ENCODE measurements around the gene NUCB1.
A peak's percentile ranks its signal among the peaks of the same experiment; 100 is the strongest.

The NUCB1 gene

GRCh38 chr19:48928164-48929025 is 28.3 kb downstream of the NUCB1 start:
- Histone ChIP-seq H2AFZ (ENCODE audit: low read length) (no peak overlapping the region), H4K20me1 (ENCODE audit: insufficient read depth, low read length, poor library complexity, severe bottlenecking) (no peaks in the 10 kb centered on the region), H3K79me2 (ENCODE audit: insufficient read depth, low read length) (no peaks in the 10 kb centered on the region), H3K4me1 (ENCODE audit: insufficient read depth, low read length, poor library complexity, severe bottlenecking) (peaks cover 3% of the 10 kb centered on the region), H3K9me2 (replicated peaks; ENCODE audit: low read depth, low read length) (no peaks in the 10 kb centered on the region), H3K9me3 (ENCODE audit: insufficient read depth, low read depth, low read length) (no peaks in the 10 kb centered on the region), H3F3A (ENCODE audit: low read depth) (no peaks in the 10 kb centered on the region), H3K36me3 (ENCODE audit: insufficient read depth, low read length) (no peaks in the 10 kb centered on the region), H3K9ac (ENCODE audit: low read depth, low read length, poor library complexity, severe bottlenecking) (no peak overlapping the region), H3K27me3 (ENCODE audit: insufficient read depth, low read length, poor library complexity, severe bottlenecking) (no peaks in the 10 kb centered on the region), H3K4me3 (ENCODE audit: low read length, poor library complexity, severe bottlenecking) (no peak overlapping the region), H3K4me2 (ENCODE audit: low read depth, low read length, poor library complexity, severe bottlenecking) (no peak overlapping the region)
- no peak for TF ChIP-seq CTCF (conservative IDR thresholded peaks at IDR 0.05; ENCODE audit: low read length)
- no peak for TF ChIP-seq EZH2phosphoT487 (IDR thresholded peaks at IDR 0.05; ENCODE audit: borderline replicate concordance)

GRCh38 chr19:48933382-48933932 is 33.3 kb downstream of the NUCB1 start, which contains the start of gene DHDH:
DHDH (plus strand) TSS chr19:48933699; CDS start chr19:48933722, 23 bp downstream.
- Histone ChIP-seq H2AFZ (ENCODE audit: low read length) (peak within 1 kb of the TSS; percentile 96), H3K36me3 (ENCODE audit: insufficient read depth, low read length) (no peaks in the 10 kb centered on the region), H3K9me3 (ENCODE audit: insufficient read depth, low read depth, low read length) (no peaks in the 10 kb centered on the region), H3F3A (ENCODE audit: low read depth) (no peaks in the 10 kb centered on the region), H3K79me2 (ENCODE audit: insufficient read depth, low read length) (no peaks in the 10 kb centered on the region), H4K20me1 (ENCODE audit: insufficient read depth, low read length, poor library complexity, severe bottlenecking) (no peaks in the 10 kb centered on the region), H3K4me2 (ENCODE audit: low read depth, low read length, poor library complexity, severe bottlenecking) (peak within 1 kb of the TSS; percentile 82), H3K4me1 (ENCODE audit: insufficient read depth, low read length, poor library complexity, severe bottlenecking) (peaks cover 10% of the 10 kb centered on the region), H3K4me3 (ENCODE audit: low read length, poor library complexity, severe bottlenecking) (peak within 1 kb of the TSS; percentile 71), H3K9me2 (replicated peaks; ENCODE audit: low read depth, low read length) (no peaks in the 10 kb centered on the region), H3K27me3 (ENCODE audit: insufficient read depth, low read length, poor library complexity, severe bottlenecking) (no peaks in the 10 kb centered on the region), H3K9ac (ENCODE audit: low read depth, low read length, poor library complexity, severe bottlenecking) (peak within 1 kb of the TSS; percentile 38)
- no peak for TF ChIP-seq CTCF (conservative IDR thresholded peaks at IDR 0.05; ENCODE audit: low read length)

DNA sequence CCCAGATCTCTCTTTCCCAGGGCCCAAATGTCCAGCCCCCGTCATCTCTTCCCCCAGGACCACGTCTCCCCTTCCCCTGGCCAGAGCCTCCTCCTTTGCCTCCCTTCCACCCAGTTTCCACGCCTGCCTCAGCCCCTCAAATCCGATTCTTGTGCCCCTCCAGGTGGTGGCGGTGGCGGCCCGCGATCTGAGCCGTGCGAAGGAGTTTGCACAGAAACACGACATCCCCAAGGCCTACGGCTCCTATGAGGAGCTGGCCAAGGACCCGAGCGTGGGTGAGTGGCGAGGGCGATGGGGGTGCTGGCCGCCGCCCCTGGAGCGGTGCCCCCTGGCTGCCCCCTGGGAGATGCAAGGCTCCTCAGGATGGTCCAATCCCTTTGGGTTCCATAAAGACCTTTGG is 34.7 kb downstream of the NUCB1 start:
- no peaks in the 10 kb centered on the region for H3K36me3 ChIP-seq (ENCODE audit: insufficient read depth, low read length)
- H3K9me2 ChIP-seq (replicated peaks; ENCODE audit: low read depth, low read length) = no peaks in the 10 kb centered on the region
- H3F3A ChIP-seq (ENCODE audit: low read depth) = no peaks in the 10 kb centered on the region
- H3K27me3 ChIP-seq (ENCODE audit: insufficient read depth, low read length, poor library complexity, severe bottlenecking) = no peaks in the 10 kb centered on the region
- no peak overlapping the region for H3K4me2 ChIP-seq (ENCODE audit: low read depth, low read length, poor library complexity, severe bottlenecking)
- no peaks in the 10 kb centered on the region for H3K9me3 ChIP-seq (ENCODE audit: insufficient read depth, low read depth, low read length)
- H2AFZ ChIP-seq (ENCODE audit: low read length) = no peak overlapping the region
- TF ChIP-seq EZH2phosphoT487 (IDR thresholded peaks at IDR 0.05; ENCODE audit: borderline replicate concordance) (no peak), CTCF (conservative IDR thresholded peaks at IDR 0.05; ENCODE audit: low read length) (no peak)
- H4K20me1 ChIP-seq (ENCODE audit: insufficient read depth, low read length, poor library complexity, severe bottlenecking) = no peaks in the 10 kb centered on the region
- no peak overlapping the region for H3K9ac ChIP-seq (ENCODE audit: low read depth, low read length, poor library complexity, severe bottlenecking)
- H3K79me2 ChIP-seq (ENCODE audit: insufficient read depth, low read length) = no peaks in the 10 kb centered on the region
- H3K4me3 ChIP-seq (ENCODE audit: low read length, poor library complexity, severe bottlenecking) = no peak overlapping the region
- H3K4me1 ChIP-seq (ENCODE audit: insufficient read depth, low read length, poor library complexity, severe bottlenecking) = peaks cover 10% of the 10 kb centered on the region
